Measurements from ENCODE around the gene CPNE5.

Gene CPNE5

DNA sequence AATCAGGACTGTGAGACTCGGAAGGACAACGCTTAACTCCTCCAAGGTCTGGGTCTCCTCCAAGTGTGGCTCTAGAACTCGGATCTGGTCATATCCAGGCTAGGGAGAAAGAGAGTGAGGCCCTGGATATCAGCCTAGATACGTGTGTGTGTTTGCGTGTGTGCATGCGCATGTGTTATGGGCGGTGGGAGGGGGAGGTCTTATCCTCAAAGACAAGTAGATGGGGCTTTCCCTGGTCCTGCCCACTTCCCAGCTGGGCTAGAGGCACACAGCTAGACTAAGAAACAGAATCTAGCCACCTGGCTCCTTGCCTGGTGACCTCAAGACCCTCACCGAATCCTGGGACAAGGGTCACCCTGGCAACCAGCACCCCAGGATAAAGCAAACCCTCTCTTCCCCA lies 13.2 kb downstream of the CPNE5 start:
- TF ChIP-seq, protein P1, sequence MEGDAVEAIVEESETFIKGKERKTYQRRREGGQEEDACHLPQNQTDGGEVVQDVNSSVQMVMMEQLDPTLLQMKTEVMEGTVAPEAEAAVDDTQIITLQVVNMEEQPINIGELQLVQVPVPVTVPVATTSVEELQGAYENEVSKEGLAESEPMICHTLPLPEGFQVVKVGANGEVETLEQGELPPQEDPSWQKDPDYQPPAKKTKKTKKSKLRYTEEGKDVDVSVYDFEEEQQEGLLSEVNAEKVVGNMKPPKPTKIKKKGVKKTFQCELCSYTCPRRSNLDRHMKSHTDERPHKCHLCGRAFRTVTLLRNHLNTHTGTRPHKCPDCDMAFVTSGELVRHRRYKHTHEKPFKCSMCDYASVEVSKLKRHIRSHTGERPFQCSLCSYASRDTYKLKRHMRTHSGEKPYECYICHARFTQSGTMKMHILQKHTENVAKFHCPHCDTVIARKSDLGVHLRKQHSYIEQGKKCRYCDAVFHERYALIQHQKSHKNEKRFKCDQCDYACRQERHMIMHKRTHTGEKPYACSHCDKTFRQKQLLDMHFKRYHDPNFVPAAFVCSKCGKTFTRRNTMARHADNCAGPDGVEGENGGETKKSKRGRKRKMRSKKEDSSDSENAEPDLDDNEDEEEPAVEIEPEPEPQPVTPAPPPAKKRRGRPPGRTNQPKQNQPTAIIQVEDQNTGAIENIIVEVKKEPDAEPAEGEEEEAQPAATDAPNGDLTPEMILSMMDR (conservative IDR thresholded peaks at IDR 0.05) = no peak
- no peak for TF ChIP-seq ZFX (IDR thresholded peaks at IDR 0.05)
- H3K27ac ChIP-seq = no peak overlapping the region

GRCh38 chr6:36825452-36825851 lies 13.8 kb downstream of the CPNE5 start:
- no peak for TF ChIP-seq ZFX (IDR thresholded peaks at IDR 0.05)
- TF ChIP-seq, protein P1 (conservative IDR thresholded peaks at IDR 0.05) = no peak
- H3K27ac ChIP-seq = no peak overlapping the region

- no peak for TF ChIP-seq ZFX (IDR thresholded peaks at IDR 0.05)
- H3K27ac ChIP-seq = 0 out of 2 replicates have a peak overlapping the region, but pooled peaks have one; percentile 1
Measured at GRCh38 chr6:36824253-36824652, 15.0 kb downstream of the CPNE5 start.

GRCh38 chr6:36823421-36824096 lies 15.7 kb downstream of the CPNE5 start:
- TF ChIP-seq ZFX (IDR thresholded peaks at IDR 0.05) = no peak
- TF ChIP-seq, protein P1 (conservative IDR thresholded peaks at IDR 0.05) = no peak

DNA sequence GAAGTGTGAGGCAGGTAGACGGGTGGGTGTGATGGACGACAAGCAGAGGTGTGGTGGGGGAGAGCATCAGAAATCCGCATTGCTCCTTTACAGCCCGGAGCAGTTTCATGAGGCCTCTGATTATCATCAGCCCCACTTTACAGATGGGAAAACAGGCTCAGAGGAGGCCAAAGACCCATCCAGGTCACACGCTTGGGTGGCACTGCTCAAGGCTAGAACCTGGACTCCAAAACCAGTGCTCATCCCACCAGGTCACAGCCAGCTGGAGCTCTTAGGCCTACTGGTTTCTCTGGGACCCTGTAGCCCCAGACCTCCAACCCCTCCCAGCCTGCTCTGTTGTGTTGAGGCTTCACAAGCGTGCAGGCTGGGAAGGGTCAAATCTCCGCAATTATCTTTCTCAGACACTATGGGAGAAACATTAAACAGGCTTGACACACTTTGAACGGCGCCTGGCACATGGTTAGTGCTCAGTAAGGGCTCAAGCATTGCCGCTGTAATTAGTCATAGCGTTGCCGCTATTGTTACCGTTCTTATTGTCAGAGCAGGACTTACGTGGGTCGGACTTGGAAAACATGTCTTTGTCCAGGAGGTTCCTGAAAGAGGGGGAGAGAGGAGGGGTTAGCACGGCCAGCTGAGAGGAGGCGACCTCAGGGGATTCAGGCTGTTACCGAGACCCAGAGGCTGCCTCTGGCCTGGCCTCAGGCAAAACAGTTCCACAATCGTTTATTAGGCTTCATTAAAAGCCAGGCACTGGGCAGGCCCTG lies 16.6 kb downstream of the CPNE5 start:
- H3K27ac ChIP-seq = no peak overlapping the region
- TF ChIP-seq, protein P1 (conservative IDR thresholded peaks at IDR 0.05) = no peak
- TF ChIP-seq ZFX (IDR thresholded peaks at IDR 0.05) = no peak

More at GRCh38 chr6:36823421-36824096, 15.7 kb downstream of the CPNE5 start:
- H3K27ac ChIP-seq = 0 out of 2 replicates have a peak overlapping the region, but pooled peaks have one; percentile 1

DNA sequence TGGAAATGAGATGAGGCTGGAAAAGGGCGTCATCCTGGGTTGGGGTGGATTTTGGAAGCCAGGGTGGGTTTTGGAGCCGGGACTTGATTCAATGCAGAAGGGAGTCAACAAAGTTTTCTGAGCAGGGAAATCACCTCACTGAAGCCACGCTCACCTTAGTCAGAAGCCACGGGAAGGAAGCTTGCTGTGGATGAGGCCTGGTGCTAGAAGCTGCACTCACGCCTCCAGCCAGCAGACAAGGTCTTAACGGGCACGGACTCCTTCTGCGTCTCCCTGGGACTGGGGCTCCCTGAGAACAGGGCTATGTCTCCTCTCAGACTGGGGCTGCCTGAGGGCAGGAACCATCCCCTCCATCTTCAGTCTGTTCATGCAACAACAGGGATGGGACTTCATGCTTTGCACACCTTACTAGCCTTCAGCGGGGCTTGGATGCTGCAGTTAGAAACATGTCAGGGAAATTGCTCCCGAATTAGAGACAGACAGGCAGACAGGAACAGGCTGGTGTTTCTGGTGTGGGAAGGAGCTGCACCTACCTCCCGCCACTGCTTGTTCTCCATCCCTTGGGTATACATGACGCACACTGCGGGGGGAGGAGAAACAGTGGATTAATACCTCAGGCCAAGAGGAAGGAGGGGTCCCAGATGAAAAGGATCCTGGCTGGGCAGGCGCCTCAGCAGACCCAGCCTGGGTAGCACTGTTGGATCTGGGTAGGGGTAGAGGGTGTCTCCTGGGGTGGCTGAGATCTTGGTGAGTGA lies 17.5 kb downstream of the CPNE5 start:
- TF ChIP-seq, protein P1 (conservative IDR thresholded peaks at IDR 0.05) = no peak
- TF ChIP-seq ZFX (IDR thresholded peaks at IDR 0.05) = no peak
- no peak overlapping the region for H3K27ac ChIP-seq

DNA sequence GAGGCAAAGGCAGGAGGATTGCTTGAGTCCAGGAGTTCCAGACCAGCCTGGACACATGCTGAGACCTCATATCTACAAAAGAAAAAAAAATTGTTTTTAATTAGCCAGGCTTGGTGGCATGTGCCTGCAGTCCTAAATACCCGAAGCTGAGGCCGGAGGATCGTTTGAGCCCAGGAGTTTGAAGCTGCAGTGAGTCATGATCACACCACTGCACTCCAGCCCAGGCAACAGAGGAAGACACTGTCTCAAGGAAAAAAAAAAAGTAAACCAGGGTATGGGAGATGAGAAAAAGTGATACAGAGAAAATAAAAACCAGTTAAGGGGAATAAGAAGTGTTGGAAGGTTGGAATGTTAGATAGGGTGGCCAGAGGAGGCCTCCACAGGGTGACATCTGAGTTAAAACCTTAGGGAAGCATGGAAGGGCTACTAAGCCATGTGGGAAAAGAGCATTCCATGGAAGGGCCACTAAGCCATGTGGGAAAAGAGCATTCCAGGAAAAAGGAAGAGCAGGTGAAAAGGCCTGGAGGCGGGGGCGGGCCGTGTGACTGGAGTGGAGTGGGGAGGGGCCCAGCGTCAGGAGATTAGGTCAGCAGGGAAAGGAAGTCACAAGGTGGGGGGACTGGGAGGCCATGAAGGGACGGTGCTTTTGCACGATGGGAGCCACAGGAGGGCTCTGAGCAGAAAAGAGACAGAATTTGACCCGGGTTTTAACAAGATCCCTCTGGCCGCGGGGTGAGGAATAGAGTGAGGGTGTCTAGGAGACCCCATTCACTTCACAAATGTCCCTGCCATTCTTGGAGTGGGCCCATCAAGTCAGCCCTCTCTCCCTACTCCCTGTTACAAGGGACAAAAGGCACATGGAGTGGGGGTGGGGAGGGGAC lies 18.3 kb downstream of the CPNE5 start:
- H3K27ac ChIP-seq = no peak overlapping the region
- TF ChIP-seq, protein P1 (conservative IDR thresholded peaks at IDR 0.05) = no peak
- no peak for TF ChIP-seq ZFX (IDR thresholded peaks at IDR 0.05)
